GM15510 (cell line): ENCODE measurements around the gene INO80.

Source experiments
- POLR2A ChIP-seq: IDR thresholded peaks from 3 replicates; pipeline ENCODE4 v1.6.1; 2011; ENCODE audit warnings: borderline replicate concordance; ENCODE audit not compliant: insufficient read length; ENCODE audit errors: extremely low read depth

The INO80 gene

DNA sequence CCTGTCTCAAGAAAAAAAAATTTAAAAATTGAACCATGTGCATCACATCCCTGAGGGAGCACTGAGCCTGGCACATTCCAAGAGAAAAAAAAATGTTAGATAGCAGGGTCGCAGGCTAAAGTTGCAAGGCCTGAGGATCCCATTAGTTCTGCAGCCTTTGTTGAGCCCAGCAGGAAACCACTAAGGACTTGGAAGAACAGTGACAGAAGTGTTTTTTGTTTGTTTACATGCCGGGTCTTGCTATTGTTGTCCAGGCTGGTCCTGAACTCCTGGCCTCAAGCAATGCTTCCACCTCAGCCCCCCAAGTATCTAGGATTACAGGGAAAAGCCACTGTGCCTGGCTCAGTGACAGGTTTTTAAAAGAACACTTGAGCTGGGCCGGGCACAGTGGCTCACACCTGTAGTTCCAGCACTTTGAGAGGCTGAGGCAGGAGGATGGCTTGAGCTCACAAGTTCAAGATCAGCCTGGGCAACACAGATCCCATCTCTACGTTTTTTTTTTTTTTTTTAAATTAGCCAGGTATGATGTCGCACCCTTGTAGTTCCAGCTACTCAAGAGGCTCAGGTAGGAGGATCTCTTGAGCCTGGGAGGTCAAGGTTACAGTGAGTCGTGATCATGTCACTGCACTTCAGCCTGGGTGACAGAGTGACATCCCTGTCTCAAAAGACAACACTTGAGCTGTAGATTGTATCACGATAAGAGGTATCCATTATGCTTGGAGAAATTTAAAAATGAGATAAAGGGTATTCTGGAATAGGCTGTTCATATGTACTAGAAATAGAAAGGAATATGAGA, 147.6 kb downstream of the INO80 start:
- no peak for TF ChIP-seq POLR2A

DNA sequence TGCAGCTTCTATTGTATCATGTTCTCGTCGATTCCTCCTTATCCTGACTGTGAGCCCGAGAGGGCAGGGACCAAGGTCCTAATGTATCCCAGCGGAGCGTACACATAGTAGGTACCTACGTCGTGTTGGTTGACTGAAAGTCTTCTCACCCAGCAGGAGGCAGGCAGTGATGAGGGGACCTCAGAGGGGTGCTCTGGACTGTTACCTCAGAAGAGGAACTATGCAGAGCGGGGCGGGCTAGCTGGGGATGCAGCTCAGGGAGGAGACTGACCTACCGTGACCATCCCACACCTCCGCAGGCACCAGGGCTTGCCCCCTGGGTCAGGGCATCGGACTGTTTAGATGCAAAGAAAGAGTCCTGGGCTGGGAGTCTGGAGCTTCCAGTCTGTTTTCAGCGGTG, 151.4 kb downstream of the INO80 start:
- TF ChIP-seq POLR2A, result no peak

DNA sequence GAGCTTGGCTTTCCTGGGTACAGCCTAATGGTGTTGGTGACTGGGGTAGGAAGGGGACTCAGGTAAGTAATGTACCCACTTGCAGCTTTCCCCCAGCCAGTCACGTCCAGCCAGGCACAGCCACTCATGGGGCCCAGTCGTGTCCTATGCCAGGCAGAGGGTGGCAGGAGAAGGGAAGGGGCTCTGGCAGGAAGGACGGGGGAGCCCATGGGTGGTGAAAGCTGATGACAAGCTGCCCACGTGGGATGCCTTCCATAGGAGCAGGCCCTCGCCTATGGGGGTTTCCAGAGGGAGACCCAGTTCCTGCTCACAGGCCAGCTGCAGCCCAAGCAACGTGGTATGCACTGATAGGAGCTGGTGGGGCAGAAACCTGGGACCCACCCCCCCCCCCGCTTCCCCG, 152.1 kb downstream of the INO80 start:
- TF ChIP-seq POLR2A, result no peak

DNA sequence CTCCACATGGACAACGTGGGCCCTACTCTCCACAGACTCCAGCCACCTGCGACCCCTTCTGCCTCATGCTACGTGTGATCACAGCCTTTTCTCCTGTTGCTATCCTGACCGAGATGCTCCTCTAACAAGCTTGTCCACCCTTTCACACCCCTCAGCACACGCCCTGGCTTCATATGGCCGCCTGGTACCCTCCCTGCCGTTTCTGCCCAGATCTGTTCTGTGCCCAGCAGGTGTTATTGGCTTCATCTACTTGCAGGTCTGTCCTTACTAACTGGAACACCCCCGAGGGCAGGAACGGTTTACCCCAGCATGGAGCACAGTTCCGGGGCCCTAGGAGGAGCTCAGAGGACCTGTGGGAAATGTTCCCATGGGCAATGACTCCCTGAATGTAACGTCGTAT, 152.9 kb downstream of the INO80 start:
- no peak for TF ChIP-seq POLR2A

DNA sequence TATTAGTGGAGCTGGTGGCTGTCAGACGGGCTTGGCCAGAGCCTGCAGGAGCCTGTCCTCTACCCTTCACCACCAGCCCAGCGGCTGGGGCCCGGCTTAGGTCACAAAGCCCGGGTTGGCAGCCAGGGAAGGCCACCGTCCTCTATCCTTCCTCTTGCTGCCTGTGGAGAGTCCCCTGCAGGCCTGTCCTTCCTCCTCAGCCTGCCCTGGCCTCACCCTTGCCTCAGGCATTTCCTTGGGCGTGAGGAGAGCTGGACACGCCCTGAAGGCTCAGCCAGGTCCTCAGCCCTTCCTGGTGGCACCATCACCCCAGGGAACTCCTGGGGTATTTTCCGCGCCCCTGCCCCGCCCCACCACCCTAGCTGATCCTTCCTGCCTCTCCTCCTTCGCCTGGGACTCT, 155.2 kb downstream of the INO80 start:
- TF ChIP-seq POLR2A, result no peak

DNA sequence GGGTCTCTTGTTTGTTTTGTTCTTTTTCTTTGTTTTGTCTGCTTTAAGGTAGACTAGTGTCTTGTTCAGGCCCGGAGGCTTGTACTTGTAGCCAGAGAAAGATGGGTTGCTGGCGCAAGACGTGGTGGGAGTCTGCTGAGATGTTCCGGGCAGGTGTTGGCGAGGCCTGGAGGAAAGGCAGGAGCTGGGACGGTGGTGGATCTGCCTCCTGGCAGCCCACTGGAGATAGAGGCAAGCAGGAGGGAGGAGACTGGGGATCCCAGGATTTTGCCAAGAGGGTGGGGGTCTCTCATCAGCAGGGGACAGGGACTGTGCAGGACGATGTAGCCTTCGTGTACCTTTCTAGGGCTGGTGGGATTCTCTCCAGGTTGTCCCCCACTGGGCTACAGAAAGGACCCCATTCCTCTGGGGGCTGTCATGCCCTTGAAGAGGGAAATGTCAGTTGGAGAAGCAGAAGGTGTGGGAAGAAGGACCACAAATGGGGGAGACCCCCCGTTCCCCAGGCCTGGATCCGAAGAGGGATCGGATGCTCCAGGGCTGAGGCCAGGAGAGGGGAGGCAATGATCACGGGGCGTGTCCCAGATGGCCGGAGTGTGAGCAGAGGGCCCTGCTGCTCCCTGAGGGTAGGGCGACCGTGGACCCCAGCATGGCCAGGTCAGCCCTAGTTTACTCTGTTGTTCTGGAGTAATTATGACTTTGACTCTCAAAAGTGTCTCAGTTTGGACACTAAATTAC, 155.8 kb downstream of the INO80 start:
- no peak for TF ChIP-seq POLR2A

DNA sequence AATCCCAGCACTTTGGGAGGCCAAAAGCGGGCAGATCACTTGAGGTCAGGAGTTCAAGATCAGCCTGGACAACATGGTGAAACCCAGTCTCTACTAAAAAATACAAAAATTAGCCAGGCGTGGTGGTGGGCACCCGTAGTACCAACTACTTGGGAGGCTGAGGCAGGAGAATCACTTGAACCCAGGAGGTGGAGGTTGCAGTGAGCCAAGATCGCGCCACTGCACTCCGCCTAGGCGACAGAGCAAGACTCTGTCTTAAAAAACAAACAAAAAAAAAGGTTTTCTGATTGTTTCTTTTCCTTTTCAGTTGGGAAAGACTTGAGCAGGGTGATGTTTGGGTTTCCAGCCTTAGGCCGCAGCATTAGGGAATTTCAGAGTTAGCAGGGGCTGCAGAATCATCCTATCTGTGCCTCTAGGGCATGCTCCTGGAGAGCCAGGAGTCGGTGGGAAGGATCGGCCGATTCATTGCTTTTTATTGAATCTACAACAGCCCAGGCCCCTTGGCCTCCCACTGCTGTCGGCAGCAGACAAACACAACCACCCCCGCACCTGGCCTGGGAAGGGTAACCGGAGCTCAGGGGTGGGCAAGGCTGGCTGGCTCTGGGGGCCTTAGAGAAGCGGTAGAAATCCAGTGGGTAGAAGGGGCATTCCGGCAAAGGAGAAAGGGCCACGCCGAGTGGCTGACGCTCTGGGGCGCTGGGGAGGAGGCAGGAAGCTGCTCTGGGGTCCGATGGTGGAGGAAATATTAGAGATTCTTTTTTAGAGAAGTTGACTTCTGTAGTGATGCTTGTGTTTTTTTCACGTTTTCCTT, 156.5 kb downstream of the INO80 start:
- no peak for TF ChIP-seq POLR2A

DNA sequence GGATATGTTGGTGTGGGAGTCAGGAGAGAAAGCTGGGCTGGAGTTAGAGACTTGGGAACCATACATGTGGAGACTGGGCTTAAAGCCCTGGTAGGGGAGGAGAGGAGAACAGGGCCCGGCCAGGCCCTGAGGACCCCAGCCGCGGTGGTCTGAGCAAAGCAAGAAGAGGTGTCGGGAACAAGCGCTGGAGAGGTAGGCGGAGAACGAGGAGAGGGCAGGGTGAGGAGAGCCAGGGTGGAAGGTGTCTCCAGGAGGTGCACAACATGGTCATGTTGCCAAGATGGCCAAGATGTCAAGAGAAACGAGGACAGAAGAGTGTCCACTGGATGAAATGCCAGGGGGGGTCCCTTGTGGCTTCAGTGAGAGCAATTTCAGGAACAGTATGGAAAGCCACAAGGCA, 157.4 kb downstream of the INO80 start:
- no peak for TF ChIP-seq POLR2A

DNA sequence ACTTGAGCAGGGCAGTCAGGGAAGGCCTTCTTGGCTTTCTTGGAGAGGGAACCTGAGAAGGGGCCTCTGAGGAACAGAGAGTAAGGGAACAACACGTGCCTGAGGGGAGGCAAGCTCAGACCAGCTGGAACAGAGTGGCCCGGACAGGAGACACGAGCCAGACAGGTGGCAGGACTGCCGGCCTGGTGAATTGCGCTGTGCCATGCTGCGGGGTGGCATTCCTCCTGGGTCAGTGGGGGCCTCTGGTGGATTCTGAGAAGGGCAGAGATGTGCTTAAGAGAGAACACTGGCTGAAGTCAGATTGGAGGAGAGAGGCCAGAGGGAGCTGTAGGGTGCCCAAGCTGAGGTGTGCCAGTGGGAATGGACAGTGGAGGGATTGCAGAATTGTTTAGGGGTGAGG, 157.9 kb downstream of the INO80 start:
- TF ChIP-seq POLR2A, result no peak

DNA sequence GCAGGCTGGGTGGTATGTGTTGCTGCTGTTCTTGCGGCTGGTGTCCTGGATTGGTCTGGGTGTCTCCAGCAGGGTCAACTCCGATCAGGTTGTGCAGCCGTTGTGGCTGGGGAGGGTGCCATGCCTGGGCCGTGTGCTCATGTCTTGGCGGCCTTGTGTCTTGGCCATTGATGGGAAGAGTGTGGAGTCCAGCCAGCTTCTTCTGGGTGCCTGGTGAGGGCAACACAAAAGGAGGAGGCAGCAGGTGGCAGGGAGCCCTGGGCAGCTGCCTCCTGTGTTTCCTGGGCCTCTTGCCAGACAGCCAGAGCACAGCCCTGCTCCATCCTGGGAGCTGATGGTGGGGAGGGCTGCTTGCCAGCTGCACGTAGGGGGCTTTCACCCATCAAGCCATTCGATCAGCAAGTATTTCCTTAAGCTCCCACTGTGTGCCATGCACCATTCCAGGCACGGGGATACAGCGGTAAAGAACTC, 158.5 kb downstream of the INO80 start:
- TF ChIP-seq POLR2A, result peak; percentile 23

DNA sequence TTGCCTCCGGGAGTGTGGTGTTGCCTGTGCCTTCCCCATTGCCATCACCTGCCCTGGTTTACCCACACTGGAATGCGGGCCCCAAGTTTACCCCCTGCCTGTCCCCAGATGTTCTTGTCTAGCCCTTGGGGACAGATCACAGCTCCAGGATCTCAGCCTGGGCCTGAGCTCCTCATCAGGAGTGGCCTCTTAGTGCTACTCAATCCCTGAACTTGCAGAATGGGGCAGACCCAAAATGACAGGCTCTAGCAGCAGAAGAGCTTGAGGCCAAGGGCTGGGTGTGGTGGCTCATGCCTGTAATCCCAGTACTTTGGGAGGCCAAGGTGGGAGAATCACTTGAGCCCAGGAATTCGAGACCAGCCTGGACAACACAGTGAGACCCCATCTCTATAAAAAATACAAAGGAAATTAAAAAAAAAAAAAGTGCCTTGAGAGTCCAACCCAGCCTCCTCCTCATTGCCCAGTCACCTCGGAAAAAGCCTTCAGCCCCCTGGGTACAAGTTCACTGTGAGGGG, 159.0 kb downstream of the INO80 start:
- TF ChIP-seq POLR2A, result no peak

DNA sequence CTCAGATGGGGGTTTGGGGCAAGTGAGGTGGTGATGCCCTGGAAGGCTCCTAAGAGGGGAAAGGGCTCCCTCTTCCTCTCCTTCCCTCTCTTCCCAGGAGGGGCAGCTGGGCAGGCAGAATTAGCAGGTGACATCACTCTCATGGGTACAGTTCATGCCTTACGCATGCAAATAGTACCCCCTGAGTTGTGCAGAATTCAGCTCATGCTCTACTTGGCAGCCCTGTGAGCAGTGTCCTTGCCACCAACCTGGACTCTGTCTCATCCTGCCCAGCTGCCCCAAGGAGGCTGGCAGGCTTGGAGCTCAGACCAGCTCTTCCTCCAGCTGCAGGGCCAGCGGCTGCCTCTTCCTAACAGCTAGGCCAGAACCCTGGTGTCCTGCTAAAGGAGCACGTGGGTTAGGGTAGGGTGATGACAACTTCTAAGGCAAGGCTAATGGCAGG, 159.5 kb downstream of the INO80 start:
- no peak for TF ChIP-seq POLR2A

DNA sequence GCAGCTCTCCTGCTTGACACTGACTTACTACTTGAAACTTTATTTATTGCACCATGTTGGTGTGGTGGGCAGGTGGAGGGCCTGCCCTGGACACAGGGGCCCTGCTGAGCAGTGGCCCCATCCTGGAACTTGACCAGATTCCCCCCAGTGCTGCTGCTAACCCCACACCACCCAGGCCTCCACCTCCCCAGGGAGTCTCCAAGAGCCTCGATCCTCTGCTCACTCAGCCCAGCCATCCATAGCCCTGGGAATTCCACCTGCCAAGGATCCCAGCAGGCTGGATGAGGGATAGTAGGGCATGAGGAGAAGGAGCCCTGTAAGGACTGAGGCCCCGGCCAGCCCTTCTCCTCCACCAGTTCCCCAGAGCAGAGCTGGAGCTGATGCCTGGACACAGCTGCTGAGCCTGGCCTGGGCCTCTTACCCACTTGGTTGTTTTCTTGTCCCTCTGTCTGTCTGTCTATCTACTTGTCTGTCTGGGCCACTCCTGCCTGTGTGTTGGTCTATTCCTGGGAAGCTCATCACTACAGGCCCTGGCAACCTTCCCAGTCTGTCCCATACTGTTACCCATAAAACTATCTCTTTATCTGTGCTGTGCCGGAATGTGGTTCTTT, 160.0 kb downstream of the INO80 start:
- TF ChIP-seq POLR2A, result no peak

DNA sequence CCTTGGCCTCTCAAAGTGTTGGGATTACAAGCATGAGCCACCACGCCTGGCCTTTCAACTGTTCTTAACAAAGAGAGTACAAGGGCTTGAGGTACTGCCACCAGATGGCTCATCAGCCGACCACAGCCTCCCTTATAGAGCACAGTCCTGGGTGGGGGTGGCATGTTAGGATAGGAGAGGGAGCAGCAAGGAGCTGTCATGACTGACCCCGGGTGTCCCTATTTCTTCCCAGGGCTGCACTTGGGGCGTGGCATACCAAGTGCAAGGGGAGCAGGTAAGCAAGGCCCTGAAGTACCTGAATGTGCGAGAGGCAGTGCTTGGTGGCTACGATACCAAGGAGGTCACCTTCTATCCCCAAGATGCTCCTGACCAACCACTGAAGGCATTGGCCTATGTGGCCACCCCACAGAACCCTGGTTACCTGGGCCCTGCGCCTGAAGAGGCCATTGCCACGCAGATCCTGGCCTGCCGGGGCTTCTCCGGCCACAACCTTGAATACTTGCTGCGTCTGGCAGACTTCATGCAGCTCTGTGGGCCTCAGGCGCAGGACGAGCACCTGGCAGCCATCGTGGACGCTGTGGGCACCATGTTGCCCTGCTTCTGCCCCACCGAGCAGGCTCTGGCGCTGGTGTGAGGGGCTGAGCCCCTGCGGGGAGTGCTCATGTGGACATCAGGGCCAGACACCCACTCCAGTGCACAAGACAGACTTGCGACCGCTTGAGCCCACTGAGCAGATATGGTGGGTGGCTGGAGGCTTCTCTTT, 160.8 kb downstream of the INO80 start:
- TF ChIP-seq POLR2A, result no peak
